Left lung (tissue), 10 donors: ENCODE measurements around the gene AKNAD1. TPM values are rescaled to one million over a fixed set of nuclear protein-coding genes. Genes with fewer than 3 reads are reported as not detected.

Source experiments
- ATAC-seq: fragments of 200-7000 bp; cut with Tn5 transposase; one replicate; pipeline ENCODE4 v1.9.1; 2020; ENCODE audit warnings: moderate library complexity
- DNase-seq, 4 donors: peaks; one replicate each; pipeline ENCODE4 v3.0.0-alpha.2; 2013 to 2020
- H3K27ac ChIP-seq, 2 donors: fragments of 200-600 bp; sonication (generic) in 1 of 2; one replicate each; pipeline versions ENCODE4 v1.5.0 to v1.8.0; 2020 to 2021
- H3K27me3 ChIP-seq, 2 donors: fragments of 200-600 bp; sonication (generic) in 1 of 2; one replicate each; pipeline versions ENCODE4 v1.5.0 to v1.8.0; 2020 to 2021
- H3K36me3 ChIP-seq, 2 donors: fragments of 200-600 bp; sonication (generic) in 1 of 2; one replicate each; pipeline versions ENCODE4 v1.5.0 to v1.8.0; 2020 to 2021
- H3K4me1 ChIP-seq, 2 donors: fragments of 200-600 bp; one replicate each; pipeline ENCODE4 v1.8.0; 2021
- H3K4me3 ChIP-seq, 2 donors: fragments of 200-600 bp; sonication (generic) in 1 of 2; one replicate each; pipeline versions ENCODE4 v1.5.0 to v1.8.0; 2020 to 2021; ENCODE audit warnings: mild to moderate bottlenecking in 1 of 2
- H3K9me3 ChIP-seq, 2 donors: fragments of 200-600 bp; sonication (generic) in 1 of 2; one replicate each; pipeline versions ENCODE4 v1.5.0 to v1.8.0; 2020 to 2021
- CTCF ChIP-seq, 2 donors: fragments of 200-600 bp; sonication (generic) in 1 of 2; IDR thresholded peaks; one replicate each; pipeline versions ENCODE4 v1.5.0 to v1.8.0; 2021; ENCODE audit warnings: antibody characterized with exemption in 2 of 2
- intact Hi-C, 2 donors: fragments of 100-400 bp; cut with DNase I; formaldehyde crosslinking; loops; one replicate each; pipeline versions ENCODE4 v1.11.2 to v1.14.2; 2022
- polyA plus RNA-seq, 6 donors: library from polyadenylated mRNA; unstranded; fragments of 120-200 nt; gene quantifications; one replicate each; pipeline ENCODE4 v1.2.1, GENCODE V29; 2013; ENCODE audit not compliant: insufficient read length in 6 of 6
- total RNA-seq, 2 donors: library from RNA; stranded (reverse); fragmentation: NEBNext Ultra II Directional; extraction: Animal tissue kit (Norgen Biotek cat#: 25700); gene quantifications; one replicate each; pipeline ENCODE4 v1.2.1, GENCODE V29; 2021
- donor health status: DM: no; HTN: yes; CAD: no.
- donor health status: DM: no; HTN: no; CAD: no.

Gene AKNAD1
- total and polyA plus RNA-seq, 8 donors = 0.06 to 0.94 (median 0.49) TPM; not detected in 2

GRCh38 chr1:108808438-108808837 lies 48.5 kb downstream of the AKNAD1 start:
- TF ChIP-seq CTCF (IDR thresholded peaks at IDR 0.05) = no peak
- intact Hi-C loops = no loop called here
- ATAC-seq (no peak), DNase-seq (no peak)
- Histone ChIP-seq H3K36me3 (peaks cover 0 to 82% of the 10 kb centered on the region in 2 donors), H3K27ac (no peak overlapping the region), H3K27me3 (no peaks in the 10 kb centered on the region), H3K9me3 (no peaks in the 10 kb centered on the region), H3K4me3 (no peak overlapping the region), H3K4me1 (no peaks in the 10 kb centered on the region)

- H3K36me3 ChIP-seq = peaks cover 0 to 98% of the 10 kb centered on the region in 2 donors
- H3K27ac ChIP-seq = no peak overlapping the region
- TF ChIP-seq CTCF (IDR thresholded peaks at IDR 0.05) = no peak
- H3K27me3 ChIP-seq = no peaks in the 10 kb centered on the region
- H3K4me1 ChIP-seq = no peaks in the 10 kb centered on the region
- DNase-seq (no peak), ATAC-seq (no peak)
- H3K9me3 ChIP-seq = no peaks in the 10 kb centered on the region
- intact Hi-C loops = no loop called here
- no peak overlapping the region for H3K4me3 ChIP-seq
Measured at GRCh38 chr1:108803548-108803947, 53.3 kb downstream of the AKNAD1 start.

- no peaks in the 10 kb centered on the region for H3K4me1 ChIP-seq
- DNase-seq = no peak
- no peak for TF ChIP-seq CTCF (IDR thresholded peaks at IDR 0.05)
- no peaks in the 10 kb centered on the region for H3K27me3 ChIP-seq
- peaks cover 0 to 98% of the 10 kb centered on the region in 2 donors for H3K36me3 ChIP-seq
- H3K27ac ChIP-seq = no peak overlapping the region
- no peak for ATAC-seq
- no peaks in the 10 kb centered on the region for H3K9me3 ChIP-seq
- intact Hi-C loops = no loop called here
- no peak overlapping the region for H3K4me3 ChIP-seq
Measured at GRCh38 chr1:108801101-108801500, 55.8 kb downstream of the AKNAD1 start.

- no peak for DNase-seq
- no peak for ATAC-seq
- H3K27ac ChIP-seq = no peak overlapping the region
- TF ChIP-seq CTCF (IDR thresholded peaks at IDR 0.05) = no peak
- intact Hi-C loops = no loop called here
- peaks cover 4 to 98% of the 10 kb centered on the region in 2 donors for H3K36me3 ChIP-seq
- H3K9me3 ChIP-seq = no peaks in the 10 kb centered on the region
- no peak overlapping the region for H3K4me3 ChIP-seq
- H3K4me1 ChIP-seq = no peaks in the 10 kb centered on the region
- no peaks in the 10 kb centered on the region for H3K27me3 ChIP-seq
Measured at GRCh38 chr1:108799001-108799400, 57.9 kb downstream of the AKNAD1 start.

- TF ChIP-seq CTCF (IDR thresholded peaks at IDR 0.05) = no peak
- intact Hi-C loops = no loop called here
- H3K9me3 ChIP-seq = peaks cover 0 to 17% of the 10 kb centered on the region in 2 donors
- peaks cover 4 to 86% of the 10 kb centered on the region in 2 donors for H3K36me3 ChIP-seq
- no peak overlapping the region for H3K4me3 ChIP-seq
- H3K27me3 ChIP-seq = no peaks in the 10 kb centered on the region
- H3K4me1 ChIP-seq = no peaks in the 10 kb centered on the region
- ATAC-seq (no peak), DNase-seq (no peak)
- H3K27ac ChIP-seq = no peak overlapping the region
Measured at GRCh38 chr1:108792420-108792819, 64.5 kb downstream of the AKNAD1 start.
